Liver (tissue), 9 donors: ENCODE measurements around the gene STIM2. TPM values are rescaled to one million over a fixed set of nuclear protein-coding genes. Genes with fewer than 3 reads are reported as not detected.

Source experiments
- DNase-seq: peaks from one replicate; pipeline ENCODE4 v3.0.0-alpha.2; 2017; ENCODE audit warnings: low spot score
- H3K27ac ChIP-seq, 2 donors: one replicate each; pipeline ENCODE4 v1.7.0; 2013; ENCODE audit warnings: inconsistent platforms in 2 of 2, low read length in 2 of 2, control low read depth in 1 of 2, low read depth in 1 of 2, mild to moderate bottlenecking in 1 of 2
- H3K27me3 ChIP-seq, 4 donors: one replicate each; pipeline versions ENCODE4 v1.6.1 to v1.7.0; 2013; ENCODE audit warnings: low read length in 3 of 4, inconsistent platforms in 1 of 4, mild to moderate bottlenecking in 1 of 4, moderate library complexity in 1 of 4; ENCODE audit not compliant: control insufficient read depth in 4 of 4, insufficient read depth in 4 of 4
- H3K36me3 ChIP-seq, 4 donors: one replicate each; pipeline versions ENCODE4 v1.6.1 to v1.7.0; 2013; ENCODE audit warnings: low read length in 3 of 4, mild to moderate bottlenecking in 3 of 4, low read depth in 1 of 4, moderate library complexity in 1 of 4; ENCODE audit not compliant: control insufficient read depth in 4 of 4, insufficient read depth in 3 of 4
- H3K4me1 ChIP-seq, 4 donors: one replicate each; pipeline versions ENCODE4 v1.6.1 to v1.7.0; 2013; ENCODE audit warnings: low read length in 3 of 4, mild to moderate bottlenecking in 3 of 4, moderate library complexity in 1 of 4; ENCODE audit not compliant: control insufficient read depth in 4 of 4, insufficient read depth in 4 of 4
- H3K4me3 ChIP-seq, 3 donors: one replicate each; pipeline versions ENCODE4 v1.6.1 to v1.7.0; 2013; ENCODE audit warnings: low read length in 3 of 3, control low read depth in 1 of 3, low read depth in 1 of 3, mild to moderate bottlenecking in 1 of 3
- H3K9ac ChIP-seq, 2 donors: one replicate each; pipeline ENCODE4 v1.7.0; 2013; ENCODE audit warnings: low read length in 2 of 2, mild to moderate bottlenecking in 2 of 2, moderate library complexity in 2 of 2, control low read depth in 1 of 2, low read depth in 1 of 2
- H3K9me3 ChIP-seq, 4 donors: one replicate each; pipeline versions ENCODE4 v1.6.1 to v1.7.0; 2013; ENCODE audit warnings: low read length in 3 of 4; ENCODE audit not compliant: control insufficient read depth in 4 of 4
- CTCF ChIP-seq: fragments of 150-350 bp; IDR thresholded peaks from 2 replicates; pipeline ENCODE4 v1.5.1; 2017; ENCODE audit warnings: improper control_type of control experiment, low read depth, low read length; ENCODE audit not compliant: missing input control
- EGR1 ChIP-seq, 2 donors: IDR thresholded peaks; 2 replicates each; pipeline ENCODE4 v1.6.1; 2016 to 2018; ENCODE audit warnings: antibody characterized with exemption in 2 of 2, low read depth in 2 of 2
- FOXA1 ChIP-seq: IDR thresholded peaks from 2 replicates; pipeline ENCODE4 v1.6.1; 2016; ENCODE audit warnings: antibody characterized with exemption
- FOXA2 ChIP-seq: IDR thresholded peaks from 2 replicates; pipeline ENCODE4 v1.6.1; 2016; ENCODE audit warnings: antibody characterized with exemption
- GABPA ChIP-seq, 2 donors: IDR thresholded peaks in 1 of 2; conservative IDR thresholded peaks in 1 of 2; 2 replicates each; pipeline ENCODE4 v1.6.1; 2016; ENCODE audit warnings: antibody characterized with exemption in 2 of 2, mild to moderate bottlenecking in 1 of 2, moderate library complexity in 1 of 2
- HNF4A ChIP-seq, 2 donors: conservative IDR thresholded peaks; 2 replicates each; pipeline ENCODE4 v1.6.1; 2016; ENCODE audit warnings: antibody characterized with exemption in 2 of 2, mild to moderate bottlenecking in 2 of 2
- HNF4G ChIP-seq: IDR thresholded peaks from 2 replicates; pipeline ENCODE4 v1.6.1; 2016; ENCODE audit warnings: antibody characterized with exemption
- JUND ChIP-seq, 2 donors: IDR thresholded peaks; 2 replicates each; pipeline ENCODE4 v1.6.1; 2016; ENCODE audit warnings: antibody characterized with exemption in 2 of 2
- NR2F2 ChIP-seq: IDR thresholded peaks from 2 replicates; pipeline ENCODE4 v1.6.1; 2016; ENCODE audit warnings: antibody characterized with exemption
- RAD21 ChIP-seq, 2 donors: IDR thresholded peaks; 2 replicates each; pipeline ENCODE4 v1.6.1; 2016; ENCODE audit warnings: antibody characterized with exemption in 2 of 2, mild to moderate bottlenecking in 2 of 2
- RXRA ChIP-seq, 2 donors: IDR thresholded peaks; 2 replicates each; pipeline ENCODE4 v1.6.1; 2017 to 2018; ENCODE audit warnings: antibody characterized with exemption in 2 of 2, mild to moderate bottlenecking in 1 of 2
- SP1 ChIP-seq: IDR thresholded peaks from 2 replicates; pipeline ENCODE4 v1.6.1; 2018; ENCODE audit warnings: antibody characterized with exemption, mild to moderate bottlenecking
- TAF1 ChIP-seq: conservative IDR thresholded peaks from 2 replicates; pipeline ENCODE4 v1.6.1; 2016; ENCODE audit warnings: antibody characterized with exemption, mild to moderate bottlenecking
- YY1 ChIP-seq: IDR thresholded peaks from 2 replicates; pipeline ENCODE4 v1.6.1; 2016; ENCODE audit warnings: antibody characterized with exemption, mild to moderate bottlenecking
- ZBTB33 ChIP-seq: IDR thresholded peaks from 2 replicates; pipeline ENCODE4 v1.6.1; 2016; ENCODE audit warnings: antibody characterized with exemption
- WGBS: extraction: QIAGEN DNeasy Blood & Tissue Kit; methylation state at CpG from one replicate; pipeline ENCODE4 v1.1.7; 2013; 5-methylcytosine and 5-hydroxymethylcytosine counted together
- polyA plus RNA-seq, 2 donors: library from polyadenylated mRNA; stranded (reverse) in 1 of 2; unstranded in 1 of 2; fragments of 200-250 nt in 1 of 2; fragments of >200 nt in 1 of 2; fragmentation: Nextera tagmentation in 1 of 2; extraction: Ambion mirVana in 1 of 2; gene quantifications; one replicate each; pipeline versions ENCODE4 v1.2.1 to v1.2.3, GENCODE V29; 2013 to 2015
- total RNA-seq, 2 donors: library from RNA; depleted of rRNA; stranded (reverse); fragments of >200 nt; gene quantifications; one replicate each; pipeline ENCODE4 v1.2.3, GENCODE V29; 2014
- TF ChIP-seq, protein P1 (sequence below): IDR thresholded peaks from 2 replicates; pipeline ENCODE4 v1.6.1; 2016; ENCODE audit warnings: antibody characterized with exemption
- TF ChIP-seq, protein P2 (sequence below): IDR thresholded peaks from 2 replicates; pipeline ENCODE4 v1.6.1; 2016; ENCODE audit warnings: antibody characterized with exemption
- TF ChIP-seq, protein P3 (sequence below): IDR thresholded peaks from 2 replicates; pipeline ENCODE4 v1.6.1; 2016; ENCODE audit warnings: antibody characterized with exemption, mild to moderate bottlenecking
- donor health status: healthy.
- donor health status: healthy.
- donor health status: healthy.
- donor health status: healthy.
- donor health status: healthy.

Gene STIM2
- total and polyA plus RNA-seq, 4 donors, result 5.4 to 11.1 (median 6.9) TPM

DNA sequence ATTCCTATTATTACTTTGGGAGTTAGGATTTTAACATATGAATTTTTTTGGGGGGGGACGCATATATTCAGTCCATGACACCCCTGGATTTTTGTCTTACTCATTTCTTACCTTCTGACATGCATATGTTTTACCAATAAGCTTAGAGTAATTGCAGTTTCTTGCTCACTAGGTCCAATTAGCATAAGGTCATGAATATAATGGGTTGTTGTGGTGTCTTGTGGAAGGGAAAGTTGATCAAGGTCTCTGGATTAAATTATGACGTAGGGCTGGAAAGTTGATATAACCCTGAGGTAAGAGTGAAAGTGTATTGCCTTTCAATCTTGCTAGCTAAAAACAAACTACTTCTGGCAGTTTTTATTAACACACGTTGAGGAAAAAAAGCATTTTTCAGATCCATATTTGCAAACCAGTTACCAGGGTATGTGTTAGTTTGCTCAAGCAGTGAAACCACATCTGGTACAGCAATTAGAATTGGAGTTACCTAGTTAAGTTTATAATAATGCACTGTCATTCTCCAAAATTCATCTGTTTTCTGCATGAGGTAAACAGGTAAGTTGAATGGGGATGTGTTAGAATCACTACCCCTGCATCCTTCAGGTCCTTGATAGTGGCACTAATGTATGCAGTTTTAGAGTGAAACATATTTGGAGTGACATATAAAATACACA, 32.0 kb downstream of the STIM2 start:
- Histone ChIP-seq H3K4me1 (peaks cover 0 to 1% (median 0%) of the 10 kb centered on the region in 4 donors), H3K36me3 (no peaks in the 10 kb centered on the region), H3K9me3 (no peaks in the 10 kb centered on the region), H3K27me3 (no peaks in the 10 kb centered on the region), H3K27ac (no peak overlapping the region), H3K9ac (no peak overlapping the region), H3K4me3 (no peak overlapping the region)
- DNase-seq, result no peak
- WGBS, result 90% methylated on average over 3 of the region's 3 CpGs
- TF ChIP-seq, protein P1, sequence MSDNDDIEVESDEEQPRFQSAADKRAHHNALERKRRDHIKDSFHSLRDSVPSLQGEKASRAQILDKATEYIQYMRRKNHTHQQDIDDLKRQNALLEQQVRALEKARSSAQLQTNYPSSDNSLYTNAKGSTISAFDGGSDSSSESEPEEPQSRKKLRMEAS, result no peak
- TF ChIP-seq HNF4A (conservative IDR thresholded peaks at IDR 0.05) (no peak), FOXA2 (no peak), RAD21 (IDR thresholded peaks at IDR 0.05) (no peak), ZBTB33 (no peak), EGR1 (IDR thresholded peaks at IDR 0.05; ENCODE audit: low read depth in 2 of 2) (no peak), JUND (IDR thresholded peaks at IDR 0.05) (no peak), SP1 (no peak), YY1 (no peak), NR2F2 (no peak), GABPA (IDR thresholded peaks at IDR 0.05 in 1 of 2, conservative IDR thresholded peaks at IDR 0.05 in 1 of 2) (no peak), TAF1 (no peak), RXRA (IDR thresholded peaks at IDR 0.05) (no peak), FOXA1 (no peak), CTCF (no peak), HNF4G (no peak)
- TF ChIP-seq, protein P2, sequence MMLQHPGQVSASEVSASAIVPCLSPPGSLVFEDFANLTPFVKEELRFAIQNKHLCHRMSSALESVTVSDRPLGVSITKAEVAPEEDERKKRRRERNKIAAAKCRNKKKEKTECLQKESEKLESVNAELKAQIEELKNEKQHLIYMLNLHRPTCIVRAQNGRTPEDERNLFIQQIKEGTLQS, result no peak
- TF ChIP-seq, protein P3, sequence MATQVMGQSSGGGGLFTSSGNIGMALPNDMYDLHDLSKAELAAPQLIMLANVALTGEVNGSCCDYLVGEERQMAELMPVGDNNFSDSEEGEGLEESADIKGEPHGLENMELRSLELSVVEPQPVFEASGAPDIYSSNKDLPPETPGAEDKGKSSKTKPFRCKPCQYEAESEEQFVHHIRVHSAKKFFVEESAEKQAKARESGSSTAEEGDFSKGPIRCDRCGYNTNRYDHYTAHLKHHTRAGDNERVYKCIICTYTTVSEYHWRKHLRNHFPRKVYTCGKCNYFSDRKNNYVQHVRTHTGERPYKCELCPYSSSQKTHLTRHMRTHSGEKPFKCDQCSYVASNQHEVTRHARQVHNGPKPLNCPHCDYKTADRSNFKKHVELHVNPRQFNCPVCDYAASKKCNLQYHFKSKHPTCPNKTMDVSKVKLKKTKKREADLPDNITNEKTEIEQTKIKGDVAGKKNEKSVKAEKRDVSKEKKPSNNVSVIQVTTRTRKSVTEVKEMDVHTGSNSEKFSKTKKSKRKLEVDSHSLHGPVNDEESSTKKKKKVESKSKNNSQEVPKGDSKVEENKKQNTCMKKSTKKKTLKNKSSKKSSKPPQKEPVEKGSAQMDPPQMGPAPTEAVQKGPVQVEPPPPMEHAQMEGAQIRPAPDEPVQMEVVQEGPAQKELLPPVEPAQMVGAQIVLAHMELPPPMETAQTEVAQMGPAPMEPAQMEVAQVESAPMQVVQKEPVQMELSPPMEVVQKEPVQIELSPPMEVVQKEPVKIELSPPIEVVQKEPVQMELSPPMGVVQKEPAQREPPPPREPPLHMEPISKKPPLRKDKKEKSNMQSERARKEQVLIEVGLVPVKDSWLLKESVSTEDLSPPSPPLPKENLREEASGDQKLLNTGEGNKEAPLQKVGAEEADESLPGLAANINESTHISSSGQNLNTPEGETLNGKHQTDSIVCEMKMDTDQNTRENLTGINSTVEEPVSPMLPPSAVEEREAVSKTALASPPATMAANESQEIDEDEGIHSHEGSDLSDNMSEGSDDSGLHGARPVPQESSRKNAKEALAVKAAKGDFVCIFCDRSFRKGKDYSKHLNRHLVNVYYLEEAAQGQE, result no peak
